Right renal cortex interstitium (tissue), 3 donors: ENCODE results near the gene SIGLEC7. TPM values are rescaled to one million over a fixed set of nuclear protein-coding genes. Genes with fewer than 3 reads are reported as not detected.

Source experiments
- DNase-seq, 3 donors: peaks; one replicate each; pipeline ENCODE4 v3.0.0-alpha.2; 2013; ENCODE audit warnings: low read depth in 3 of 3, low spot score in 2 of 3
- polyA plus RNA-seq, 3 donors: library from polyadenylated mRNA; unstranded; fragments of 120-200 nt; gene quantifications; one replicate each; pipeline ENCODE4 v1.2.1, GENCODE V29; 2013; ENCODE audit not compliant: insufficient read length in 3 of 3

The SIGLEC7 gene
- polyA plus RNA-seq, result under 1 TPM; 0.36 to 0.74 (median 0.42) TPM

DNA sequence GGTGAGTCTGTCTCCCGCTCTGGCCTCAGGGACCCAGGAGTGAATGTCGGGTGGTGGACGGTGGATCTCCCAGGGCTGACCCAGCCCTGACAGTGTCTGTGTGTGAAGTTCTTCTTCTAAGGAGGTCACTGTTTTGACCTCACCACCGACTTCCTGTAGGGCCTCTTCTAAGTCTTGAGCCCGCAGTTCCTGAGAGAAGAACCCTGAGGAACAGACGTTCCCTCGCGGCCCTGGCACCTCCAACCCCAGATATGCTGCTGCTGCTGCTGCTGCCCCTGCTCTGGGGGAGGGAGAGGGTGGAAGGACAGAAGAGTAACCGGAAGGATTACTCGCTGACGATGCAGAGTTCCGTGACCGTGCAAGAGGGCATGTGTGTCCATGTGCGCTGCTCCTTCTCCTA lies at the start of gene SIGLEC7:
SIGLEC7 (plus strand) TSS at position 183 of the 400 bp plus-strand sequence; CDS start at position 252, 69 bp downstream.
- no peak for DNase-seq

DNA sequence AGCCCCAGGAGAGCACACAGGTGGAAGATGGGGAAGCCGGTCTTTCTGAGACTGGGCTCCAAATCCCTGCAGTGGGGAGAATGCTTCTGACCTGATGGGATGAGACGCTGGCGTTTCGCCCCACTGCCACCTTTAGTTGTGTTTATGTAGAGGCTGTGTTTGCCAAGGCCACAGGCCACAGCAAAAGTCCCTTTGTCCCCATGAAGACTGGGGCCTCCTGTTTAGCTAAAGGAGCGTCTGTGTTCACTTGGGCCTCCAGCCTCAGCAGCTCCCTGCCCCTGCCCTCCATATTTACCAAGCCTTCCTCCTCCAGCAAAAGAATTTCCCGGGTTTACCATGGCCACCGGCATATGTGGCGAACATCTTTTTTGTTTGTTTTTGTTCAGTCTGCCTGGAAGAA lies 49.0 kb upstream of the SIGLEC7 start:
- no peak for DNase-seq

GRCh38 chr19:51093510-51094345 lies 48.4 kb upstream of the SIGLEC7 start:
- DNase-seq, result no peak

DNA sequence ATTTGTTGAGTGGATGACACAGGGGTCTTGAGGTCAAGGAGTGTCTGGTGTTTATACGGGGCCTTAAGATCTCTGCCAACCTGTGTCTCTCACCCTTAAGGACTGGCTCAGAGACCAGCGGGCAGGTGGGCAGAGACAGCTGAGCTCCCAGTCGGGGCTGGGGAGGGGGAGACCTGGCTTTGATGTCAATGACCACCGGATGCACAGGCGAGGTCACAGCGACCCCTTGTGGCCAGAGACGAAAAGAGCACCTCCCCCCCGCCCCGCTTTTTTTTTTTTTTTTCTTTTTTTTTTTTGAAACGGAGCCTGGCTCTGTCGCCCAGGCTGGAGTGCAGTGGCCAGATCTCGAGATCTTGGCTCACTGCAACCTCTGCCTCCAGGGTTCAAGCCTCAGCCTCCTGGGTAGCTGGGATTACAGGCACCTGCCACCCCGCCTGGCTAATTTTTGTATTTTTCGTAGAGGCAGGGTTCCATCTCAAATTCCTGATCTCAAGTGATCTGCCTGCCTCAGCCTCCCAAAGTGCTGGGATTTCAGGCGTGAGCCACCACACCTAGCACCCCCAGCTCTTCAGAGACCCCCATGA lies 47.3 kb upstream of the SIGLEC7 start:
- DNase-seq, result no peak

GRCh38 chr19:51096473-51097165 lies 45.5 kb upstream of the SIGLEC7 start:
- DNase-seq, result no peak

GRCh38 chr19:51097166-51097738 lies 44.8 kb upstream of the SIGLEC7 start:
- DNase-seq, result no peak

GRCh38 chr19:51097796-51098195 lies 44.3 kb upstream of the SIGLEC7 start:
- DNase-seq, result no peak

DNA sequence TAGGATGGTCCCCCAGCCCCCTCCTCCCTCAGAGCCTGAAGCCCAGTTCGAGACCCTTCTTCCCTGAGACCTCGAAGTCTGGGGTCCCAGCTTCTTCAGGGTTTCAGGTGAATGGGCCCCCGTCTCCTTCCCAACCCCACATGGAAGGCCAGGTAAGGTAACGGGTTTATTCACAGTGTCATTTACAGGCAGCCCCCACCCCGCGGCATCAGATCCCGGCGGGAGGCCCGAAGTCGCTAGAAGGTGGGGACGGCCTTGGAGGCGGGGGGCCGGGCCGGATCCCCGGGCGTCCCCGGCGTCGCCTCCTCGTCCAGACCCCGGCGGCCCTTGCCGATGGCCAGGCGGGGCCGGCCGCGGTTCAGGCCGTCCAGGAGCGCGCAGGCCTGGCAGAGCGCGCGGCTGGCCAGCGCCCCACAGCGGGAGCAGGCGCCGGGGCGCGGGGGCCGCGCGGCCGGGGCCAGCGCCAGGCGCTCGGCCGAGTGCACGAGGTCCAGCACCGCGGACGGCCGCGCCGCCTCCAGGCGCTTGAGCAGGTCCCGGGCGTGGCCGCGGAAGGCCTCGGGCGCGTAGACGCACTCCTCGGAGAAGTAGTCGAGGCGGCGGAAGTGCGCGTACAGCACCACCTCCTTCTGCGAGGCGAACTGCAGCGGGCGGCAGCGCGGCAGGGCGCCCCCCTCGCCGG lies 43.6 kb upstream of the SIGLEC7 start:
- no peak for DNase-seq

- no peak for DNase-seq
Measured at GRCh38 chr19:51099047-51099382, 43.1 kb upstream of the SIGLEC7 start.

GRCh38 chr19:51100601-51101000 lies 41.5 kb upstream of the SIGLEC7 start:
- no peak for DNase-seq

DNA sequence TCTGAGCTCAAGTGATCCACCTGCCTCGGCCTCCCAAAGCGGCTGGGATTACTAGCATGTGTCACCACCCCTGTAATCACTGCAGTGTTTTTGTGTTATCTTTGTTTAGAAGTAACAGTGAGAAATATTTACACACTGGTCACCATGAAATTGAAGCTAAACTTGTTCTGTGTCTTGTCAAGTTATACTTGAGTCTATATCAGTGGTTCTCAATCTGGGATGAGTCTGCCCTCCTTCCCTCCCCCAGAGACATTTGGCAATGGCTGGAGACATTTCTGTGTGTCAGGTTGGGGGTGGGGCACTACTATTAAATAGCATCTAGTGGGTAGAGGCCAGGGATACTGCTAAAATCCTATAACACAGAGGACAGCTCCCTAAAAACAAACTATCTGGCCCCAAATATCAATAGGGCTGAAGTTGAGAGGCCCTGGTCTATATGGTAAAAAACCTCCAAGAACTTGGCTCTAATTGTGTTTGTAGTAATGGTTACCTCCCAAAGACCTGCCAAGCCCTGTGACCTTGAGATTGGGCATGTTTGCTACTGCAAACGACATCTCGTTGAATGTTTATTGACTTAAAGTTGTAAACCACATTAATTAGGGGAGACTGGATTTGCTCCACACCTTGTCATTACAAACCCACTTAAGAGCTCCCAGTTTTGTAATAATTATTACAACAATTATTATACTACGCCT lies 40.8 kb upstream of the SIGLEC7 start:
- no peak for DNase-seq

DNA sequence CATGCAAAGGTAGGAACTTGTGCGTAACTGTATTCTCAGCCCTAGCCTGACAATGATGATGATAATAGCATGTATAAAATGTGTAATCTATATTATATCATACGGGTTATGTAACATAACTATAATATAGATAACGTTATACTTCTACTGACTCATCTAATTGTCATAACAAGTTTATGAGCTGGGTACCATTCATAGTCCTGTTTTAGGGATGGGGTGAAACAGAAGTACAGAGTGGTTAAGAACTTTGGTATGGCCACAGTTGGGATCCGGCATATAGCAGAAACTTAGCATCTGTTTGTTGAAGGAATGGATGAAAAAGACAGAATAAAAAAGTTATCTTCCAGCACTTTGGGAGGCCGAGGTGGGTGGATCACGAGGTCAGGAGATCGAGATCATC lies 39.1 kb upstream of the SIGLEC7 start:
- no peak for DNase-seq

DNA sequence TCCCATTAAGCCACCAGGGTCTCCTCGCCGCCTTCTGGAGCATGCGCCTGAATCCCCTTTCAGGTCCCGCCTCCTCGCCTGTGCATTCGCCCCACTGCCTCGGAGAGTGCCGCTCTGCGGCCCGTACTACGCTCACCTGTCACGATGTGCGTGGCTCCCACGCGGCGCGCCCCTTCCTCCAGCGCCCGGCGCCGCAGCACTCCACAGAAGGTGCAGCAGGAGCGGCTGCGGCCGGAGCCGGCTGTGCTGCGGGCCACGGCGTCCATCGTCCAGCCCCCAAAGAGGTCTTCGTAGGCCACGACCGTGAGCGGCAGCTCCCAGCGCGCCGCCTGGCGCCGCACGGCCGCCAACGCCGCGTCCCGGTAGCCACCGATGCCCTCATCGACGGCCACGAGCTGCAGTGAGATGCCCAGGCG lies 38.2 kb upstream of the SIGLEC7 start:
- DNase-seq, result no peak

- DNase-seq, result no peak
Measured at GRCh38 chr19:51107406-51108065, 34.6 kb upstream of the SIGLEC7 start.

GRCh38 chr19:51108066-51108804 lies 33.9 kb upstream of the SIGLEC7 start, which contains the start of gene CTU1:
TSS of gene CTU1 (minus strand) at chr19:51108409. CDS start at chr19:51104569, 3,840 bp downstream.
- DNase-seq, result peak; percentile 92 to 97 (median 96)

GRCh38 chr19:51108805-51109146 lies 33.3 kb upstream of the SIGLEC7 start:
- DNase-seq, result no peak

- DNase-seq, result no peak
Measured at GRCh38 chr19:51110666-51110971, 31.5 kb upstream of the SIGLEC7 start.

DNA sequence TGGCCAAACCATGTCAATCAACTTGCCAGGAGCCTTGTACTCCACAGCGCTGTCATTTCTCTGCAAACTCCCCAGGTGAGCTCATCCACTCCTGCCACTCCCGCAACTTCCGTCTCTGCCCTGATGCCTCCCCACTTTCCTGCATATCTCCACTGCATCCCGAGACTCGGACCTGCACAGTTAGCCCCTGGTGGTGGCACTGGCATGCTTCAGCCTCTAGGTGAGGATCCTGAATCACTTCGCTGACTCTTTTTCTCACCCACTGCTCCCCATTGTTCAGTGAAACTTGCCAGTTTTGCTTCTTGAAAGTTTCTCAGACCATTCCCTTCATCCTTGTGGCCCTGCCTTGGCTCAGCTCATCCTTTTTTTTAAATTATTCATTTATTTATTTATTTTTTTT lies 30.5 kb upstream of the SIGLEC7 start:
- no peak for DNase-seq

GRCh38 chr19:51114087-51114729 lies 27.9 kb upstream of the SIGLEC7 start:
- no peak for DNase-seq
